ENCODE data around the gene HSH2D. TPM values are rescaled to one million over a fixed set of nuclear protein-coding genes. Genes with fewer than 3 reads are reported as not detected.
A peak's percentile ranks its signal among the peaks of the same experiment; 100 is the strongest.

Gene HSH2D
- total RNA-seq, 2 experiments from 2014 or later: 23.6 to 26.1 TPM

- DNase-seq: peak; percentile 4
- Mint-ChIP-seq H3K4me3 (no peak overlapping the region), H3K36me3 (peaks cover 50% of the 10 kb centered on the region), H3K27me3 (no peaks in the 10 kb centered on the region), H3K9me3 (no peaks in the 10 kb centered on the region), H3K27ac (no peak overlapping the region), H3K4me1 (ENCODE audit: low read depth) (peaks cover 40% of the 10 kb centered on the region)
- CTCF ChIA-PET: interaction anchor here (1.0 kb wide), 1 partner anchor 177 kb away, joined by 3 read pairs; no protein-coding TSS in a partner anchor
- POLR2A ChIA-PET: interaction anchor here (1.2 kb wide), 1 partner anchor 9 kb away, joined by 3 read pairs; the partner anchor contains the start of gene AP1M1
- intact Hi-C loops (cut with micrococcal nuclease): no loop called here
Observed at GRCh38 chr19:16206046-16206605, 62.6 kb downstream of the HSH2D start.

DNA sequence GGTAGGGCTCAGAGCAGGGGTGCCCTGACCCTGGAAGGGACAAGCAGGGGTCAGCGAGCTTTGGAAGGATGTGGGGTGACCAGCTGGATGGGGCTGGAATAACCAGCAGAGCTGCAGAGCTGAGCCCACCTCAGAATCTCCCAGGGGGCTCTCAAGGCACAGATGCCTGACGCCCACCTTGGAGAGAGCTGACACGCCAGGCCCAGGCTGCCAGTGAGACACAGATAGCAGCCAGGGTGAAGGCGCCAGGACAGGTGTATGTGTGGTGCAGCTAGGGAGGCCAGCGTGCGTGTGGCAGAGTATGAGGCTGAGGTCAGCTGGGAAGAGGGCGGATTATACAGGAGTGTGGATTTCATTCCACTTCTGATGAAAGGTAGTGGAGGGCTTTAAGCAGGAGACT is 63.2 kb downstream of the HSH2D start:
- H3K4me3 Mint-ChIP-seq: no peak overlapping the region
- H3K9me3 Mint-ChIP-seq: peaks cover 2% of the 10 kb centered on the region
- no peaks in the 10 kb centered on the region for H3K27me3 Mint-ChIP-seq
- intact Hi-C loops (cut with micrococcal nuclease): no loop called here
- DNase-seq: peak; percentile 8
- peak overlapping the region; percentile 4 for H3K27ac Mint-ChIP-seq
- peaks cover 53% of the 10 kb centered on the region for H3K36me3 Mint-ChIP-seq
- H3K4me1 Mint-ChIP-seq (ENCODE audit: low read depth): peaks cover 38% of the 10 kb centered on the region
- POLR2A ChIA-PET: interaction anchor here (1.2 kb wide), 1 partner anchor 9 kb away, joined by 3 read pairs; the partner anchor contains the start of gene AP1M1
- CTCF ChIA-PET: interaction anchor here (1.0 kb wide), 1 partner anchor 176 kb away, joined by 3 read pairs; no protein-coding TSS in a partner anchor

DNA sequence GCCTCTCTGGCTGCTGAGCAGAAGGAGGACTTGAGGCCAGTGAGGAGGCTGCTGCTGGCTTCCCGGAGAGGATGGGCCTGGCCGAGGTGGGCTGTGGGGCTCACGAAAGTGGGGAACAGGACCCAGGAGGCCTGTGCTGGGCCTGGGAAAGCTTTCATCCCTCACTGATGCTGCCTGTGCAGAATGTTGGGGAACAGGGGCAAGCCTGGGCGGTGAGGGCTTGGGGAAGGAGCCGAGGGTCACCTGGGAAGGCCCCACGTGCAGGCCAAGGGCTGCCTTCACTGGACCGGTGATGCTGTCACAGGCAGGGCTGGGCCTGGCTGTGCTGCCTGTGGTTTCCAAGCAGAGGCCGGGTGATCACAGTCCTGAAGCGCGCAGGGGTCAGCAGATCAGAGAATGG is 63.6 kb downstream of the HSH2D start:
- H3K4me1 Mint-ChIP-seq (ENCODE audit: low read depth): peaks cover 39% of the 10 kb centered on the region
- ChIA-PET POLR2A (interaction anchor here (1.2 kb wide), 1 partner anchor 10 kb away, joined by 3 read pairs; the partner anchor contains the start of gene AP1M1), CTCF (interaction anchor here (1.0 to 1.1 kb wide), 2 partner anchors 166 to 176 kb away, joined by 3 to 4 read pairs; no protein-coding TSS in a partner anchor)
- H3K9me3 Mint-ChIP-seq: peaks cover 3% of the 10 kb centered on the region
- DNase-seq: no peak
- H3K36me3 Mint-ChIP-seq: peaks cover 57% of the 10 kb centered on the region
- intact Hi-C loops (cut with micrococcal nuclease): no loop called here
- H3K4me3 Mint-ChIP-seq: no peak overlapping the region
- no peak overlapping the region for H3K27ac Mint-ChIP-seq
- H3K27me3 Mint-ChIP-seq: no peaks in the 10 kb centered on the region

DNA sequence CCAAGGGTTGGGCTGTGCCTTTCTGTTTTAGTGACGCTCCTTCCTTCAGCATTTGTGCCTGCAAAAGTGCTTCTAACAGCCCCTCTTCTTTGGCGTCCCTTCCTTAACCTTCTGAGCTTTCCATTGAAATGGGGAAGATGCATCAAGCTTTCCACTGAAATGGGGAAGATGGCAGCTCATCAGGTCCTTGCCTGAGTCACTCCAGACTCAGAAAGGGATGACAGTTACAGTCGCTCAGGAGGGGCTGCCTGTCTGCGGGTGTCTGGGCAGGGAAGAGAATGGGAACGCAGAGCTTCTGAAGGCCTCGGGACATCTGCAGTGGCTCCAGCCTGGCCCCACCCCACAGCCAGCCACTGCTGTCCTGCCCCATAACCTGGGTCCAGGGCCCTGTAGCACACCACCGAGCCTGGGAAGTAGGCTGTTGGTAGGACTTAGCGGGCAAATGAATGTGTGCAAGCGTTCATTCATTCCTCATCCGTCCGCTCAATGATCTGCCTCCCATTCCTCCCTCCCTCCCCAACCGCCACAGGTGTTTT is 64.1 kb downstream of the HSH2D start:
- Mint-ChIP-seq H3K36me3 (peaks cover 59% of the 10 kb centered on the region), H3K4me3 (no peak overlapping the region), H3K9me3 (peaks cover 3% of the 10 kb centered on the region), H3K27ac (peak overlapping the region; percentile 23), H3K27me3 (no peaks in the 10 kb centered on the region), H3K4me1 (ENCODE audit: low read depth) (peaks cover 40% of the 10 kb centered on the region)
- ChIA-PET POLR2A (no interaction called here), CTCF (interaction anchor here (0.8 to 1.1 kb wide), 3 partner anchors 166 to 210 kb away, joined by 3 to 4 read pairs (median 4); no protein-coding TSS in a partner anchor)
- intact Hi-C loops (cut with micrococcal nuclease): no loop called here
- DNase-seq: no peak

Other genes with a start within 250 kb of the HSH2D start
- not detected for gene CYP4F2, start 245.6 kb upstream of the HSH2D start, total RNA-seq
- gene CYP4F11, start 209.2 kb upstream of the HSH2D start, total RNA-seq: not detected
- not detected for gene OR10H4, start 194.7 kb upstream of the HSH2D start, total RNA-seq
- 100 to 1,000 TPM; 497 to 515 TPM for gene TPM4, start 67.2 kb upstream of the HSH2D start, total RNA-seq
- gene RAB8A, start 31.8 kb upstream of the HSH2D start, total RNA-seq: 100 to 1,000 TPM; 146 to 154 TPM
- not detected for gene CIB3, start 29.8 kb downstream of the HSH2D start, total RNA-seq
- gene FAM32A, start 41.7 kb downstream of the HSH2D start, total RNA-seq: 10 to 100 TPM; 43.8 to 44.3 TPM
- 100 to 1,000 TPM; 100 to 113 TPM for gene AP1M1, start 54.2 kb downstream of the HSH2D start, total RNA-seq
- gene KLF2, start 181.1 kb downstream of the HSH2D start, total RNA-seq: 1 to 10 TPM; 1.7 TPM

Measured in activated CD4-positive, alpha-beta memory T cell treated with anti-CD3 and anti-CD28 coated beads for 36 hours (primary cell).